Stomach (tissue), 9 donors: ENCODE data around the gene TBC1D7. TPM values are rescaled to one million over a fixed set of nuclear protein-coding genes. Genes with fewer than 3 reads are reported as not detected.
A peak's percentile ranks its signal among the peaks of the same experiment; 100 is the strongest.

ENCODE experiments used
- DNase-seq, 2 donors: peaks; one replicate each; pipeline versions ENCODE4 v3.0.0 to v3.0.0-alpha.2; 2013 to 2019
- H3K27ac ChIP-seq, 5 donors: fragments of 200-600 bp in 4 of 5; sonication (generic) in 4 of 5; one replicate each; pipeline ENCODE4 v1.5.1; 2013 to 2019; ENCODE audit warnings: mild to moderate bottlenecking in 1 of 5, moderate library complexity in 1 of 5
- H3K27me3 ChIP-seq, 3 donors: fragments of 200-600 bp; sonication (generic); one replicate each; pipeline ENCODE4 v1.5.1; 2017 to 2019; ENCODE audit warnings: mixed run types in 1 of 3
- H3K36me3 ChIP-seq, 4 donors: fragments of 200-600 bp; sonication (generic); 1 replicate in 3 of 4; 2 replicates in 1 of 4; pipeline ENCODE4 v1.5.1; 2016 to 2019
- H3K4me1 ChIP-seq, 4 donors: fragments of 200-600 bp; sonication (generic); one replicate each; pipeline ENCODE4 v1.5.1; 2016 to 2019
- H3K4me3 ChIP-seq, 4 donors: fragments of 200-600 bp; sonication (generic) in 3 of 4; one replicate each; pipeline ENCODE4 v1.5.1; 2016 to 2019; ENCODE audit warnings: mild to moderate bottlenecking in 1 of 4
- H3K9me3 ChIP-seq, 4 donors: fragments of 200-600 bp; sonication (generic); one replicate each; pipeline ENCODE4 v1.5.1; 2016 to 2019
- CTCF ChIP-seq, 7 experiments: fragments of 450-650 bp in 4 of 7; fragments of 200-600 bp in 3 of 7; sonication (generic) in 3 of 7; IDR thresholded peaks; one replicate each; pipeline ENCODE4 v1.5.1; 2016 to 2019; ENCODE audit warnings: antibody characterized with exemption in 7 of 7, control low read depth in 2 of 7, mild to moderate bottlenecking in 1 of 7
- EP300 ChIP-seq: sonication (generic); formaldehyde crosslinking; IDR thresholded peaks from one replicate; pipeline ENCODE4 v1.6.1; 2017; ENCODE audit warnings: antibody characterized with exemption
- POLR2A ChIP-seq, 4 donors: fragments of 450-650 bp; IDR thresholded peaks; one replicate each; pipeline ENCODE4 v1.6.1; 2016; ENCODE audit warnings: antibody characterized with exemption in 4 of 4, control low read depth in 2 of 4, mild to moderate bottlenecking in 1 of 4, moderate library complexity in 1 of 4
- POLR2AphosphoS5 ChIP-seq, 3 donors: sonication (generic); formaldehyde crosslinking; IDR thresholded peaks; one replicate each; pipeline ENCODE4 v1.6.1; 2016; ENCODE audit warnings: antibody characterized with exemption in 3 of 3
- WGBS, 5 donors: extraction: QIAGEN DNeasy Blood & Tissue Kit in 3 of 5; methylation state at CpG; one replicate each; pipeline versions ENCODE4 v1.1.5 to v1.1.7; 2013 to 2018; 5-methylcytosine and 5-hydroxymethylcytosine counted together
- intact Hi-C: fragments of 100-400 bp; cut with DNase I; formaldehyde crosslinking; loops from one replicate; pipeline ENCODE4 v1.15.1; 2023; ENCODE audit warnings: low total_unique reads
- polyA plus RNA-seq, 3 donors: library from polyadenylated mRNA; stranded (reverse); fragments of 200-250 nt; gene quantifications; one replicate each; pipeline ENCODE4 v1.2.3, GENCODE V29; 2013
- total RNA-seq, 5 donors: library from RNA; depleted of rRNA; stranded (reverse); fragments of >200 nt; gene quantifications; one replicate each; pipeline versions ENCODE4 v1.1.0 to v1.2.3, GENCODE V29; 2014 to 2016
- donor health status: healthy with polysubstance abuse.
- donor health status: Bipolar disorder and iron deficiency.
- donor health status: healthy.

The TBC1D7 gene
- total and polyA plus RNA-seq, 8 donors, result 2.7 to 20.4 (median 9.6) TPM; not detected in 1

- Histone ChIP-seq H3K4me3 (no peak overlapping the region), H3K36me3 (peaks cover 0 to 26% (median 17%) of the 10 kb centered on the region in 4 donors), H3K9me3 (no peaks in the 10 kb centered on the region), H3K27me3 (no peaks in the 10 kb centered on the region), H3K27ac (no peak overlapping the region), H3K4me1 (peaks cover 0 to 5% (median 2%) of the 10 kb centered on the region in 4 donors)
- TF ChIP-seq POLR2A (IDR thresholded peaks at IDR 0.05), result no peak
- TF ChIP-seq CTCF (IDR thresholded peaks at IDR 0.05), result no peak
- no peak for TF ChIP-seq POLR2AphosphoS5 (IDR thresholded peaks at IDR 0.05)
- TF ChIP-seq EP300, result no peak
- intact Hi-C loops, result no loop called here
- 64 to 78% (median 72%) methylated on average over 6 of the region's 6 CpGs for WGBS, 5 donors
- DNase-seq, result no peak
Measured at GRCh38 chr6:13360671-13361540, 32.6 kb upstream of the TBC1D7 start.

GRCh38 chr6:13359287-13359686 is 30.9 kb upstream of the TBC1D7 start:
- WGBS, 5 donors, result 75 to 91% (median 88%) methylated on average over 6 of the region's 6 CpGs
- DNase-seq, result no peak
- intact Hi-C loops, result no loop called here

GRCh38 chr6:13358511-13358910 is 30.2 kb upstream of the TBC1D7 start:
- Histone ChIP-seq H3K27ac (peak overlapping the region in 1 of 5 donors; percentile 21), H3K27me3 (no peaks in the 10 kb centered on the region), H3K9me3 (no peaks in the 10 kb centered on the region), H3K4me1 (peaks cover 13 to 27% (median 21%) of the 10 kb centered on the region in 4 donors), H3K4me3 (no peak overlapping the region), H3K36me3 (peaks cover 0 to 7% (median 2%) of the 10 kb centered on the region in 4 donors)
- intact Hi-C loops, result no loop called here
- no peak for DNase-seq
- TF ChIP-seq CTCF (IDR thresholded peaks at IDR 0.05) (no peak), POLR2A (IDR thresholded peaks at IDR 0.05) (no peak), POLR2AphosphoS5 (IDR thresholded peaks at IDR 0.05) (no peak)
- WGBS, 5 donors, result 86 to 91% (median 90%) methylated on average over 2 of the region's 2 CpGs

More at GRCh38 chr6:13359287-13359686, 30.9 kb upstream of the TBC1D7 start:
- H3K36me3 ChIP-seq, result peaks cover 0 to 14% (median 6%) of the 10 kb centered on the region in 4 donors
- no peak overlapping the region for H3K4me3 ChIP-seq
- H3K9me3 ChIP-seq, result no peaks in the 10 kb centered on the region
- no peaks in the 10 kb centered on the region for H3K27me3 ChIP-seq
- peak overlapping the region in 1 of 5 donors; percentile 21 for H3K27ac ChIP-seq
- peaks cover 11 to 21% (median 17%) of the 10 kb centered on the region in 4 donors for H3K4me1 ChIP-seq
- TF ChIP-seq POLR2AphosphoS5 (IDR thresholded peaks at IDR 0.05) (no peak), CTCF (IDR thresholded peaks at IDR 0.05) (no peak), EP300 (no peak), POLR2A (IDR thresholded peaks at IDR 0.05) (no peak)

GRCh38 chr6:13357551-13358075 is 29.3 kb upstream of the TBC1D7 start:
- Histone ChIP-seq H3K9me3 (no peaks in the 10 kb centered on the region), H3K4me1 (peaks cover 13 to 27% (median 21%) of the 10 kb centered on the region in 4 donors), H3K36me3 (peaks cover 0 to 4% (median 1%) of the 10 kb centered on the region in 4 donors), H3K27me3 (no peaks in the 10 kb centered on the region), H3K4me3 (no peak overlapping the region), H3K27ac (no peak overlapping the region)
- DNase-seq, result peak in 1 of 2 donors; percentile 44
- intact Hi-C loops, result no loop called here
- 71 to 83% (median 76%) methylated on average over 14 of the region's 14 CpGs for WGBS, 5 donors
- TF ChIP-seq POLR2A (IDR thresholded peaks at IDR 0.05), result no peak
- TF ChIP-seq CTCF (IDR thresholded peaks at IDR 0.05), result no peak
- no peak for TF ChIP-seq POLR2AphosphoS5 (IDR thresholded peaks at IDR 0.05)
- TF ChIP-seq EP300, result no peak
